ENCODE results near the gene MRPL12.
"Not testable (repeated sequence)": the region's sequence is repeated elsewhere in the genome, so short reads cannot be mapped to it uniquely, and the experiment has no call there.

The MRPL12 gene

DNA sequence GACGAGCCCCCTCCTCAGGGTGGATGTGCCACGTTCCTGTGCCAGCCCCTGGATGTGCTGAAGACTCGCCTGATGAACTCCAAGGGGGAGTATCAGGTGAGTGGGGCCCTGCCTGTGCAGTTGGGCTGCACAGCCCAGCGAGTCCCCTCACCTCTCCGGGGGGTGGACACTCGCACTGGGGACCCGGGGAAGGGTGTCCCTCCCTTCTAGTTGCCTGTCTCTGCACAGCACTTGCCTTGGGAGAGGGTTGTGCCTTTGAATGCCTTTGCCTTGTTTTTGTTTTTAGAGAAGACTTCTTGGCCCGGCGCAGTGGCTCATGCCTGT lies 14.6 kb downstream of the MRPL12 start:
- no peak for DNase-seq

DNA sequence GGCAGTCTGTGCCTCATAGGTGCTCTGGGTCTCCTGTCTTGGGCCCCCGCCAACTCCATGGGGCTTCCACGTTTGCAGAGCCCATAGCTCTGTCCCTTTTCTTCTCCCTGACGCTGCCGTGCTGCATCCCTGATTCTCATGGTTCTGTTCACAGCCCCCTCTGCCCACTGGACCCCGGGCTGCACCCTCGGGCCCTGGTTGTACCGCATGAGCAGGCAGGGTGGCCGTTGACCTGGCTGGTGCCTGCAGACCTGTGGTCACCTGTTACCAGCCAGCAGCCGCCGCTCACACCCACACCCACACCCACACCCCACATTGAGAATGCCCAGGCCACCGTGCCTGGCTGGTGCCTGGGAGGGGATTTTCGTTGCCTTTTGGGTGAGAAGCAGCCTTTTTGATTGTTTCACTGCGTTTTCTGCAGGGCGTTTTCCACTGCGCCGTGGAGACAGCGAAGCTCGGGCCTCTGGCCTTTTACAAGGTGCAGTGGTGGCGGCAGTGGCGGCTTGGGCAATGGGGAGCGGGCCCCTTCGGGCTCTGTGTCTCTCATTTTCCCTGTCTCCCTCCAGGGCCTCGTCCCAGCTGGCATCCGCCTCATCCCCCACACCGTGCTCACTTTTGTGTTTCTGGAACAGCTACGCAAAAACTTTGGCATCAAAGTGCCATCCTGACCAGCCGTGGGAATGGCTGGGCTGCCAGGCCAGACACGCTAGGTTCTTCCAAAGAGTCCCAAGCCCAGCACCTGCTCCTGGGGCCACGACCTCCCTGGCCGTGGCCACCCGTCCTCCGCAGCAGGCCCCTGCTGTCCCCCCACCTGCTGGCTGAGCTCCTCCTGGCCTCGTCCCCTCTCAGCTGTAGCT lies 16.5 kb downstream of the MRPL12 start:
- no peak for DNase-seq

DNA sequence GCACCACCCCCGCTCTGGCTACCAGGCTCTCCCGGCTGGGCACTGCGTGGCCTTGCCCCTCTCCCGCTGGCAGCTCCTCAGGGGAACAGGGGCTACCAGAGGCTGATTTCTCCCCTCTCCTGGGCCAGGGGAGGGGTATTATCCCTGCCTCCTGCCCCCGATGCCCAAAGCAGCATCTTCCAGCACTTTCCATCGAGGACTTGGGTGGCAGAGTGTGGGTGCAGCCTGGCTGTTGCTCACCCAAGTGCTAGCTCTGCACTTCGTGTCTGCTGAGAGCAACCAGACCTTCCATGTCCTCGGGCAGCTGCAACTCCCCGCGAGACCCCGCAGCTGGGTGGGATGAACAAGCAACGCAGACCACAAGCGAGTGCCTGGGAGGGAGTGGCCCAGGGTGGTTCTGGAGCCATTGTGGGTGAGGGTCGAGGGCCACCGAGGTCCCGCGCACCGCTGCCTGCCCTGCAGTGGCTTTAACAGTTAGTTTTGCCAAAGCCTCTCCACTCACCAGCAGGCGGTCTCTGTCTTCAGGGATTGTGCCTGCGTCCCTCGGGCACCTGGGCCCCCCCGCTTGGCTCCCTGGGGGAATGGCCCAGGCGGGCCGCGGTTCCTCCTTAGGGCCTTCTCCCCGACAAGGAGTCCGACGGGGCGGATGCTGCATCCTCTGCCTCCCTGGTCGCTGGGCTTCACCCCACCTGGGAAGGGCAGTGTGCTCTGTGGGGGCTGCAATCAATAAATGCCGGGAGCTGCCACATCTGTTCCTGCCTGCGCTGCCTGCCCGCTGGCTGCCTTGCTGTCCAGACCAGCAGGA lies 17.3 kb downstream of the MRPL12 start:
- DNase-seq, result no peak

DNA sequence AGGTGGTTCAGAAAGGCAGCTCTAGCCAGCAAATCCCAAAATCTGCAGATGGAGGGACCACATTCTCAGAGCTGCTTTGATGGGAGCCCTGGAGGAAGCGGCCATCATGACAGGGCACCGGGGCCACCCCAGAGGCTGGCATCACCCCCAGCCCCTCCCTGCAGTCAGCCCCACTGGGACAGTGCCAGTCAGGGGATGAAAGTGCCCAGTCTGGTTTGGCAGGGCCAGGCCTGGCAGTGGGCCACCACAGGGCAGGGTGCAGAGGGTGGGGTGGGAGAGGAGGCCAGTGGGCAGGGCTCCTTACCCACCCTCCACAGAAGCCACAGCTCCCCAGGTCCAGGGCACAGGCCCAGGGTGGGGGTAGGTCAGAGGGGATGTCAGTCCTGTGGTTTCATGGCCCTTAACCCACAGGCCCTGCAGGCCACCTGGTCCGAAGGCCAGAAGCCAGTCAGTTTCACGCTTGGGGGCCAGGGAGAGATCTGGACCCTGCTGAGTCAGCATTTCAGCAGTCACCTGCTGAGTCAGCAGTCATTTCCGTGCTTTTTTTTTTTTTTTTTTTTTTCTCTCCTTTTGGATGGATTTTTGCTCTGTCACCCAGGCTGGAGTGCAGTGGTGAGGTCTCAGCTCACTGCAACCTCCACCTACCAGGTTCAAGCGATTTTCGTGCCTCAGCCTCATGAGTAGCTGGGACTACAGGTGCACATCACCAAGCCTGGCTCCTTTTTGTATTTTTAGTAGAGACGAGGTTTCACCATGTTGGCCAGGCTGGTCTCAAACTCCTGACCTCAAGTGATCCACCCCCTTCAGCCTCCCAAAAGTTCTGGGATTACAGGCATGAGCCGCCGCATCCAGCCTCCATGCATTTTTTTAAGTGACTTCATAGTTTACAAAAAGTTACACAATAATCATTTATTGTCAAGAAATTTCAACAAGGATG lies 19.3 kb downstream of the MRPL12 start:
- DNase-seq, result no peak

DNA sequence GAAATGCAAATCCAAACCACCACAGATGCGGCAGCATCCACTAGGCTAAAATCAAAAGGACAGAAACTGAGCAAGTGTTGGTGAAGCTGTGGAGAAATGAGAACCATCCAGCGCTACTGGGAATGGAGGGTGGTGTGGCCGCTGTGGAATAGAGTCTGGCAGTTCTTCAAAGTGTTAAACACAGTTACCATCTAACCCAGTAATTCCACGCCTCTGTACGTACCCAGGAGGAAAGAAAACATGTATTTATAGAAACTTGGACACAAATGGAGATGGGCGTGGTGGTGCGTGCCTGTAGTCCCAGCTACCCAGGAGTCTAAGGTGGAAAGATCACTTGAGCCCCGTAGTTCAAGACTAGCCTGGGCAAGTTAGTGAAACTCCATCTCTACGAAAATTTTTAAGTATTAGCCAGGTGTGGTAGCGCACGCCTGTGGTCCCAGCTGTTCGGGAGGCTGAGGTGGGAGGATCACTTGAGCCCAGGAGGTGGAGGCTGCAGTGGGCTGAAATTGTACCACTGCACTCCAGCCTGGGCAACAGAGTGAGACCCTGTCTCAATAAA lies 20.6 kb downstream of the MRPL12 start:
- DNase-seq, result no peak

DNA sequence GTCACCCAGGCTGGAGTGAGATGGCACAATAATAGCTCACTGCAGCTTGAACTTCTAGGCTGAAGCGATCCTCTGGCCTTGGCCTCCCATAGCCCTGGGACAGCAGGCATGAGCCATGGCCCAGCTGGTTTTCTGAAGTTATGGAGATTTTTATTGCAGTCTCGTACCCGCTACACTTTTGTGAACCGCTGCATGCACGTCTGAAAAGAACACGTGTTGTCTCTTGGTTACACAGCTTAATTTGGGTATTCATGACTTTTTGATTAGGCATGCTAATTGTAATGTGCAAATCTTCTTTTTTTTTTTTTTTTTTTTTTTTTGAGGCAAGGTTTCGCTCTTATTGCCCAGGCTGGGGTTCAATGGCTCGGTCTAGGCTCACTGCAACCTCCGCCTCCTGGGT lies 22.3 kb downstream of the MRPL12 start:
- no peak for DNase-seq

DNA sequence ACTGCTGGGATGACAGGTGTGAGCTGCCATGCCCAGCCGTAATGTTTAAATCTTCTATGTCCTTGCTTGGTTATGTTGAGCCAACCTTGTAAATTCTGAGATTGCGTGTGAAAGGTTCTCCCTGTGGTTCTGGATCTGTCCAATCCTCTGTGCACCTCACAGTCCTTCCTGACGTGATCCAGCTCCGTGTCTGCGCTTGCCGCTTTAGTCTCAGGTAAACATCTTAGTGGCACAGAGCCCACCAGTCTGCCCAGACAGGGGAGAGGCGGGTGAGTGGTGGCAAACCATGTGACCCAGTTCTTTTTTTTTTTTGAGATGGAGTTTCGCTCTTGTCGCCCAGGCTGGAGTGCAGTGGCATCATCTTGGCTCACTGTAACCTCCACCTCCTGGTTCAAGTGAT lies 22.8 kb downstream of the MRPL12 start:
- no peak for DNase-seq

DNA sequence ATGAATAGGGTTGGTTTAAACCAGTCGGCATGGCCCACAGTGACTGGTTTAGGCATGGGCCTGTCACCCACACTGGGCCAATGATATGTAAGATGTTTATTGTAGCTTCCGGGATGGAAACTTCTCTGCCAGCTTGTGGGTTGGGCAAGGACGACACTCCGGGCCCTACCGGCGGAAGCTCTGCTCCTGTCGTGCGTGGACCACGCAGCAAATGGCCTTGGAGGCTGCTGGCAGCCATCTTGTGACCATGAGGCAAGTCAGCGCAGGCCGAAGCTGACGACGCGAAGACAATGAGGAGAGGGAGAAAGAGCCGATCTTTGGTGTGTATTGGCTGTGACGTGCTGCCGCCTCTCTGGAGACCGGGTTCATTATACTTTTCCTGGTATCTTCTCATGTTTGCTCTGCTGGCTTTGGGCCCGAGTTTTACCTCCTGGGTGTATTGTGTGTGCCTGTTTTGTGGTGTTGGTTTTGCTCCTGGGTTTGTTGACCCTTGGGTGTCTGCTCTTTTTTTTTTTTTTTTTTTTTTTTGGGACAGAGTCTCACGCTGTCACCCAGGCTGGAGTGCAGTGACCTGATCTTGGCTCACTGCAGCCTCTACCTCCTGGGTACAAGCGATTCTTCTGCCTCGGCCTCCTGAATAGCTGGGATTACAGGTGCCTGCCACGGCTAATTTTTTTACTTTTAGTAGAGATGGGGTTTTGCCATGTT lies 24.3 kb downstream of the MRPL12 start:
- no peak for DNase-seq

DNA sequence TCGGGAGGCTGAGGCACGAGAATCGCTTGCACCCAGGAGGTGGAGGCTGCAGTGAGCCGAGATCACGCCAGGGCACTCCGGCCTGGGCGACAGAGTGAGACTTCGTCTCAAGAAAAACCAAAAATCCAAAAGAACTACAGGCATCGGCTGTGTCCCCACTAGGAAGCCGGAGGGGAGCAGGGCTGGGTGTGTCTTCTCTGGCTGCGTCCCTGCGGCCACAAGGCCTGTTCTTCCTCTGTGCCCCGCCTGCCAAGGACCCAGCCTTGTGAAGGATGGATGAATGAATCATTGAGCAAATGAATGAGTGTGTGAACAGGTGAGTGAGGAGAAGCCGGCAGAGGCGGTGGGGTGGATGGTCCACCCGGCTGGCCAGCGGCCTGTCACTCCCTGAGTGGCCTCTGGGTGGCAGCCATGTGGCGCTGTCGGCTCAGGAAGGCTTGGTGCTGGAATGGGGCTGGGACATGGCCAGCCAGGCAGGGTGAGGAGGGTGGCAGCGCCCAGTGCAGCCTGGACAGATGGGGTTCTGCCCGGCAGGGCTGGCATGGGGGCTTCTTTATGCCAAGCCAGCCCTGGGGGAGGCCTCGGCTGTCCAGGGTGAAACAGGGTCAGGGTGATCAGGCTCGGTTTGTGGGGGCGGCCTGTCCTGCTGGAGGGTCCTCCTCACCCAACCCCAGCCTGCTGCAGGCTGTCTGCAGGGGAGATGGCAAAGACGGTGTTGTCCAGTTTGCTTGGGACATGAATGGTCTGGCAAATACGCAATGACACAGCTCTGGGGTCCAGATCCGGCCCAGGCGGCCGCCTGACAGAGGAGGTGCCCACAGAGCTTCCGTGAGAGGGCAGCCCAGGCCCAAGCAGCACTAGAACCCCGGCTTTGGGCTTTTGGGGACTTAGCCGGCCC lies 30.6 kb downstream of the MRPL12 start:
- DNase-seq, result peak; percentile 38 to 66

DNA sequence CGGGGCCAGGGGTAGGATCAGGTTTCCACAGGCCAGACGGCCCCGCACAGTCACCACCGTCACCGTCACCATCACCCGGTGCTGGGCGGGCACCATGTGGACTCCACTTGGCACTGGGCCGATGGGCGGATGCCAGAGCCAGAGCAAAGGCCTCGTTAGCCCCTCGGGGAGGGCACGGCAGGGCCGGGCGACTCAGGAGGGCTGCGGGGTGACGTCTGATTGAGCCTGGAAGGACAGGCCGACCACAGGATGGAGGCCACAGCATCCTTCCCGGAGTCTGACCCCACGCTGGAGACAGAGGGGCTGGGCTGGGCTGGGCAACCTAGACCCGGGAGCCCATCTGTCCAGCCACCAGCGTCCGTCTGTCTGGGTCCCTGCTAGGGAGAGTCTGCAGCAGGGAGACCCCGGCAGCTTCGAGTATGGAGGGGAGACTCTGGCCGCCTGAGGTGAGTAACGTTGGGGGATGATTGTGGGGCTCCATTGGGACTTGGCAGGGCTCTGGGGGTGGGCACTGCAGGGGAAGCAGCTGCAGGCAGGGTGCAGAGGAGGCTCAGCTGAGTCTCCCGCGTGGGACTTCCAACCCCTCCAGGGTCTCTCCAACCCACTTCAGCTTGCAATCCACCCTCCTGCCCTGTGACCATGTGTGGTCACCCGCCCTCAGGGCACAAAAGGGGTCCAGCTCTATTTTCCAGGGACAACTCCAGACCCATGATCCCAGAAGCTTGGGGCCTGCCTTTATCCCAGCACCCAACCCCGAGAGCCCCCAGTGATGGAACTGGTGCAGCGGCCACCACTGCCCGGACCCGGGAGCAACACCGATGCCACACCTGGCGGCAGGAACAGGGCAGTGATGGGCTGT lies 31.5 kb downstream of the MRPL12 start:
- DNase-seq, result no peak

DNA sequence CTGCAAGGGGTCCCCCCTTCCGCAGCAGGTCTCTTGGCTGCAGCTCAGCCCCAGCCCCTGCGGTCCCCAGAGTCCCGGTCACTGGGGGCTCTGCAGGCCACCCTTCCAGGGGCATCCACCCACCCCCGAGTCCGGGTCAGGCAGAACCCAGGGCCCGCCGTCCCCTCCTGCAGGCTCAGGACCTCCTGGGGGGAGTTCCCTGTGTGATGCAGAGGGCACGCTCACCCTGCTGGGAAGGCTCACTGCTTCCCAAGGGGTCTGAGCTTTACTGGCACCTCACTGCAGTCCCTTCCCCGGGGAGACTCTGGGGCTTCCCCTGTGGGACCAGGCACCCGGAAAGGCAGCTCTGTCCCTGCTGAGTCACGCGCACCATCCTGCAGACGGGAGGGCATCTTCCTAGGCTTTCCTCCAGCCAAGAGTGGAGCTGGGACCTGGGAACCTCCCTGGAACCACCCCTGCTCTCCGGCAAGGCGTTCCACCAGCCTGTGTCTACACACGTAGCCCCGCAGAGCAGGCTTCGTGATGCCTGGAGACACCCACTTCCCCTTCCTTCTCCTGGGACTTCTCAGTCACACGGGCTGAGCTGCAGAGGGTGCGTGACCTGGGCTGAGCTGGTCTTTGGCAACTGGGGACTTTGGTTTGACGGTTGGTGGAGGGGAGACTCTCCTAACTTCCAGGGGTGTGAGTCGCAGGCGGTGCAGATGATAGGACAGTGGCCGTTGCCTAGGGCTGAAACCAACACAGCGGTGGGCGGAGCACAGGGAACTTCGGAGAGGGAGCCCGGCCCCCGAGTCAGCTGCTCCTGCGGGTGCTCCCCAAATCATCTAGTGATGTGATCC lies 32.3 kb downstream of the MRPL12 start:
- DNase-seq, result no peak

DNA sequence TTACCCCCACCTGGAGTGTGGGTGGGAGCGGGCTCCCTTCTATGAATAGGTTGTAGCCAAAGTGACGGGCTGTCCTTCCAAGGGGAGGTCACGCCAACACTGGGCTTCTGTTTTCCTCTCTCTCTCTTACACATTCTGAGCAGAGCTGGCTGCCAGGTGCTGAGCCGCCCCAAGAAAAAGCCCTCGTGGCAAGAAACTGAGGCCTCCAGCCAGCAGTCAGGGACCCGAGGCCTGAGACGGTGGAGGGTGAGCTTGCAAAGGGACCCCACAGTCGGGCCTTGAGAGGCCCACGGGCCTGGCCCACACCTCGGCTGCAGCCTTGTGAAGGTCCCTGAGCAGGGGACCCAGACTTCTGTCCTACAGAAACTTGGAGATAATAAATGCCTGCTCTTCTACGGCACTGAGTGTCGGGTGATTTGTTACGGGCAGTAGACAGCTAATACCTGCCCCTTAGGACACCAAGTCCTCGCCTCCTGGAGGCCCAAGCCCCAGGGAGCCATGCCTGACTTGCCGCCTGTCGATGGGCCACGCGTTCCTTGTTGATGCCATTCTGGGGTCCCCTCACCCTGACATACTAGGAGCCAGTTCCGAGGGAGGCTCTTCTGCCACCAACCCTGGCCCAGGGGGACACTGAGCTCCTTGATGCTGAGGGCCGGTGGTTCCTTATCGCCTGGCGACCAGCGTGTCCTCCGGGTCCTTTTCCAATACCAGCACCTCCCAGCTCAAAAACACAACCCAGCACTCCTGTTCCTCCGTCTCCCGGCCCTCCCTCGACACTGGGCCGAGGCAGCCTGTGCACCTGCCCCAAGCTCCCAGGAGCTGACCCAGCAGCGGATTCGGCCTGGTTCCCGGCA lies 35.0 kb downstream of the MRPL12 start:
- no peak for DNase-seq

DNA sequence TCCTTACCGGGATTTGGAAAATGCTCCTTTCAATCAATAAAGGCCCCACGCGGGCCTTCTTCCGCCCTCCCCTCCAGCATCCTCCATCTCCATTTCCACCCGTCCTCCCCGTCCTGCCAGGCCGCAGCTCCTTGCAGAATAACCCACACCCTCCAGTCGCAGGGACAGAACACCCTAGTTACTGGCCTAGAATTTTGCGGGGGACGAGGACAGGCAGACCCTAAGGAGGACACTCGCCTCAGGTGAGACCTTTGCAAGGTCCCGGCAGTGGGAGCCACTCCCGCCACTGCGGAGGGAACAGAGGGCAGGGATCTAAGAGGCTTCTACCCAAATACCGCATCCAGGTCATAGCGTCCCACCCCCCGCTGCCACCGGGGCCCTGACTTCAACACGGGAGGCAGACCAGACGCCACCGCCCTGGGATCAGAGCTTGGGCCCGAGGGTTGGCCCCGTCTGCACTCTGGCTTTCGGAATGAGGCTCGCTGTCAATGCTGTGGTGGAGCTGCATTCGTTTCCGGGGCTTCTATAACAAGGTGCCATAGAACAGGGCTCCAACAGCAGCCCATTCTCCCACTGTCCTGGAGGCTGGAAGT lies 35.7 kb downstream of the MRPL12 start:
- DNase-seq, result no peak

DNA sequence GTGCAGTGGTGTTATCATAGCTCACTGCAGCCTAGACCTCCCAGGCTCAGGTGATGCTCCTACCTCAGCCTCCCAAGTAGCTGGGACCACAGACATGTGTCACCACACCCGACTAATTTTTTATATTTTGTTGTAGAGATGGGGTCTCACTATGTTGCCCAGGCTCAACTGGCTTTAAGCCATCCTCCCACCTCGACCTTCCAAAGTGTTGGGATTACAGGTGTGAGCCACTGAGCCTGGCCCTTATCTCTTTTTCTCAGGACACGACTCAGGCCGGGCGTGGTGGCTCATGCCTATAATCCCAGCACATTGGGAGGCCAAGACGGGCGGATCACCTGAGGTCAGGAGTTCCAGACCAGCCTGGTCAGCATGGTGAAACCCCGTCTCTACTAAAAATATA lies 36.4 kb downstream of the MRPL12 start:
- DNase-seq, result not testable (repeated sequence)

DNA sequence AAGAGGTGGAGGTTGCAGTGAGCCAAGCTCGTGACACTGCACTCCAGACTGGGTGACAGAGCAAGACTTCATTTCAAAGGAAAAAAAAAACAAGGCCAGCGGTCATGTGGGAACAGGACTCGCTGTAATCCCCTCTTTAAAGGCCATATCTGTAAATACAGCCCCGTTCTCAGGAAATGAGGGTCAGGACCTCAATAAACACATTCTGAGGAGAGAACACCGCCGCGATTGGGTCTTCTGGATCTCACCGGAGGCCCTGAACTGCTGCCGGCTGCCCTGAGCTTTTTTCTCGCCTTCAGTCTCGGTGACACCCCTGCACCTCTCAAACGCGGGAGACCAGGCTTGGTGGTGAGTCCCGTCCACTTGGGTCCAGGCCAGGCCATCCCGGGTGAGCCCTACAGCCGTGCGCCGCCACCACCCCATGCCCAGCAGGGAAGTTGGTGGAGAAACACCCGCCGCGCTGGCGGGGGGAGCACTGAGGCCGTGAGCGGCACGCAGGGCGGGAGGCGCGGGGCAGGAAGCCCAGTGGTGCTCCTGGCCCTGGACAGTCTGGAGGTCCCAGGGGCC lies 37.3 kb downstream of the MRPL12 start:
- no peak for DNase-seq

DNA sequence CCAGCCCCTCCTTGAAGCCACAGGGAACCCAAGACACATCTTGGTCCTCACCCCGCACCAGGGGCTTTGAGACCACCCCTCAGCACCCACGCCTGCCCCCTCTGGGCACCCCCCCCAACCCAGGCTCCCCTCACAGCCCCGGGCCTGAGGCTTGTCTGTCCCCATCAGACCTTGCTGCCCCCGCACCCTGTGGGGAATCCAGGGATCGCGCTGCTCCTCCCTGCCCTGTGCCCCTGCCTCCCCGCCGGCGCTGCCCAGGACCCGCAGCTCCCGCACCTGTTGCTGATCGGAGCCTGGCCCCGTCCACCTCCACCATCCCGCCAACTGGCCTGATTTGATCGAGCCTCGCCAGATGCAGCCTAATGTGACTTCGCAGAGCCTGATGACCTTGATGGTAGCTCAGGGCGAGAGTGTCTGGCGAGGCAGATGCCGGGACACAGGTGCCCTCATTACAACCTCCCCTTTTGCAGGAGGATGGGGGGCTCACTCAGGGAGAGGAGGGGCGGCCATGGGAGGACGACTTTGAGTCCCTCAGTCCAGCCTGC lies 38.0 kb downstream of the MRPL12 start:
- no peak for DNase-seq
